T-helper 17 cell (primary cell): ENCODE data around the gene CCNK. TPM values are rescaled to one million over a fixed set of nuclear protein-coding genes. Genes with fewer than 3 reads are reported as not detected.

Source experiments
- ATAC-seq: fragments of 150-1000 bp; cut with Tn5 transposase; 2 replicates; pipeline ENCODE4 v1.10.0; 2021; ENCODE audit warnings: mild to moderate bottlenecking, moderate library complexity
- DNase-seq, 3 donors: peaks; one replicate each; pipeline versions ENCODE4 v3.0.0 to v3.0.0-alpha.2; 2020 to 2021
- H3K9me3 ChIP-seq: one replicate; pipeline ENCODE4 v1.7.0; 2013; ENCODE audit warnings: low read length, mild to moderate bottlenecking; ENCODE audit not compliant: control insufficient read depth, poor library complexity, severe bottlenecking
- H3K27ac Mint-ChIP-seq: one replicate; pipeline ENCODE4 v1.8.0; 2022; ENCODE audit warnings: mild to moderate bottlenecking, moderate library complexity, mixed read lengths
- H3K27me3 Mint-ChIP-seq: one replicate; pipeline ENCODE4 v1.8.0; 2022; ENCODE audit warnings: mixed read lengths
- H3K36me3 Mint-ChIP-seq: one replicate; pipeline ENCODE4 v1.8.0; 2022; ENCODE audit warnings: low read depth, mixed read lengths
- H3K4me1 Mint-ChIP-seq: one replicate; pipeline ENCODE4 v1.8.0; 2022; ENCODE audit warnings: mild to moderate bottlenecking, mixed read lengths
- H3K4me3 Mint-ChIP-seq: one replicate; pipeline ENCODE4 v1.8.0; 2022; ENCODE audit warnings: mild to moderate bottlenecking, moderate library complexity, mixed read lengths
- total RNA-seq, 4 donors: library from RNA in 2 of 4; stranded (reverse) in 2 of 4; gene quantifications; one replicate each; pipeline ENCODE4 v1.2.3 and lab custom pipeline; 2022 to 2026

CCNK gene
- total RNA-seq, 2 donors from 2014 or later, result 138 to 141 TPM

GRCh38 chr14:99502989-99503421, 21.8 kb downstream of the CCNK start:
- Mint-ChIP-seq H3K4me3 (no peak overlapping the region), H3K27me3 (no peaks in the 10 kb centered on the region), H3K36me3 (peaks cover 11% of the 10 kb centered on the region), H3K4me1 (peaks cover 7% of the 10 kb centered on the region), H3K27ac (no peak overlapping the region)
- no peak for DNase-seq
- no peaks in the 10 kb centered on the region for H3K9me3 ChIP-seq
- ATAC-seq, result no peak

GRCh38 chr14:99503848-99504453, 22.7 kb downstream of the CCNK start:
- H3K27ac Mint-ChIP-seq, result peak overlapping the region; percentile 16
- no peaks in the 10 kb centered on the region for H3K27me3 Mint-ChIP-seq
- H3K4me1 Mint-ChIP-seq, result peaks cover 7% of the 10 kb centered on the region

GRCh38 chr14:99505089-99505488, 23.9 kb downstream of the CCNK start:
- DNase-seq (no peak), ATAC-seq (no peak)
- peak overlapping the region; percentile 84 for H3K27ac Mint-ChIP-seq
- H3K4me3 Mint-ChIP-seq, result peak overlapping the region; percentile 45
- no peaks in the 10 kb centered on the region for H3K9me3 ChIP-seq
- H3K36me3 Mint-ChIP-seq, result peaks cover 11% of the 10 kb centered on the region
- H3K27me3 Mint-ChIP-seq, result no peaks in the 10 kb centered on the region
- peaks cover 7% of the 10 kb centered on the region for H3K4me1 Mint-ChIP-seq

More at GRCh38 chr14:99503848-99504453, 22.7 kb downstream of the CCNK start:
- ATAC-seq, result no peak
- Mint-ChIP-seq H3K4me3 (no peak overlapping the region), H3K36me3 (peaks cover 11% of the 10 kb centered on the region)
- DNase-seq, result no peak
- H3K9me3 ChIP-seq, result no peaks in the 10 kb centered on the region

GRCh38 chr14:99506276-99506675, 25.1 kb downstream of the CCNK start:
- no peak for DNase-seq
- H3K4me1 Mint-ChIP-seq, result peaks cover 7% of the 10 kb centered on the region
- no peaks in the 10 kb centered on the region for H3K9me3 ChIP-seq
- H3K36me3 Mint-ChIP-seq, result peaks cover 11% of the 10 kb centered on the region
- no peak overlapping the region for H3K4me3 Mint-ChIP-seq
- ATAC-seq, result no peak
- peak overlapping the region; percentile 49 for H3K27ac Mint-ChIP-seq
- H3K27me3 Mint-ChIP-seq, result no peaks in the 10 kb centered on the region

- ATAC-seq (no peak), DNase-seq (no peak)
- H3K9me3 ChIP-seq, result no peaks in the 10 kb centered on the region
- H3K4me3 Mint-ChIP-seq, result peak overlapping the region; percentile 9
- peaks cover 10% of the 10 kb centered on the region for H3K36me3 Mint-ChIP-seq
- H3K27me3 Mint-ChIP-seq, result no peaks in the 10 kb centered on the region
- H3K4me1 Mint-ChIP-seq, result peaks cover 7% of the 10 kb centered on the region
- H3K27ac Mint-ChIP-seq, result peak overlapping the region; percentile 49
These were observed 26.8 kb downstream of the CCNK start for GRCh38 chr14:99507860-99508640.

GRCh38 chr14:99508896-99509629, 27.9 kb downstream of the CCNK start:
- ATAC-seq (peak; percentile 5), DNase-seq (no peak)
- no peak overlapping the region for H3K4me3 Mint-ChIP-seq
- peaks cover 8% of the 10 kb centered on the region for H3K36me3 Mint-ChIP-seq
- peak overlapping the region; percentile 82 for H3K27ac Mint-ChIP-seq
- H3K4me1 Mint-ChIP-seq, result peaks cover 7% of the 10 kb centered on the region
- no peaks in the 10 kb centered on the region for H3K9me3 ChIP-seq
- H3K27me3 Mint-ChIP-seq, result no peaks in the 10 kb centered on the region

- no peaks in the 10 kb centered on the region for H3K9me3 ChIP-seq
- DNase-seq, result no peak
- Mint-ChIP-seq H3K27ac (peak overlapping the region; percentile 82), H3K36me3 (peaks cover 4% of the 10 kb centered on the region), H3K4me3 (no peak overlapping the region), H3K4me1 (peaks cover 3% of the 10 kb centered on the region), H3K27me3 (no peaks in the 10 kb centered on the region)
- ATAC-seq, result no peak
These were observed 28.8 kb downstream of the CCNK start for GRCh38 chr14:99509871-99510555.

- ATAC-seq, result no peak
- H3K27ac Mint-ChIP-seq, result no peak overlapping the region
- H3K27me3 Mint-ChIP-seq, result no peaks in the 10 kb centered on the region
- no peak for DNase-seq
- no peaks in the 10 kb centered on the region for H3K9me3 ChIP-seq
- peaks cover 3% of the 10 kb centered on the region for H3K36me3 Mint-ChIP-seq
- H3K4me3 Mint-ChIP-seq, result no peak overlapping the region
- H3K4me1 Mint-ChIP-seq, result peaks cover 3% of the 10 kb centered on the region
These were observed 29.4 kb downstream of the CCNK start for GRCh38 chr14:99510556-99511139.

- H3K9me3 ChIP-seq, result no peaks in the 10 kb centered on the region
- DNase-seq (no peak), ATAC-seq (no peak)
- H3K27ac Mint-ChIP-seq, result peak overlapping the region; percentile 63
- no peaks in the 10 kb centered on the region for H3K36me3 Mint-ChIP-seq
- no peak overlapping the region for H3K4me3 Mint-ChIP-seq
- no peaks in the 10 kb centered on the region for H3K4me1 Mint-ChIP-seq
- H3K27me3 Mint-ChIP-seq, result no peaks in the 10 kb centered on the region
These were observed 30.4 kb downstream of the CCNK start for GRCh38 chr14:99511421-99512109.

GRCh38 chr14:99512110-99512449, 30.9 kb downstream of the CCNK start:
- Mint-ChIP-seq H3K4me3 (peak overlapping the region; percentile 43), H3K27me3 (no peaks in the 10 kb centered on the region), H3K36me3 (no peaks in the 10 kb centered on the region), H3K27ac (peak overlapping the region; percentile 63), H3K4me1 (no peaks in the 10 kb centered on the region)
- DNase-seq (no peak), ATAC-seq (no peak)
- H3K9me3 ChIP-seq, result no peaks in the 10 kb centered on the region

- ATAC-seq, result no peak
- H3K27ac Mint-ChIP-seq, result peak overlapping the region; percentile 63
- no peaks in the 10 kb centered on the region for H3K27me3 Mint-ChIP-seq
- DNase-seq, result no peak
- peak overlapping the region; percentile 43 for H3K4me3 Mint-ChIP-seq
- H3K4me1 Mint-ChIP-seq, result no peaks in the 10 kb centered on the region
- no peaks in the 10 kb centered on the region for H3K9me3 ChIP-seq
- H3K36me3 Mint-ChIP-seq, result no peaks in the 10 kb centered on the region
These were observed 31.5 kb downstream of the CCNK start for GRCh38 chr14:99512571-99513182.

- Mint-ChIP-seq H3K36me3 (no peaks in the 10 kb centered on the region), H3K4me3 (no peak overlapping the region), H3K27ac (peak overlapping the region; percentile 63), H3K27me3 (no peaks in the 10 kb centered on the region), H3K4me1 (no peaks in the 10 kb centered on the region)
- no peak for ATAC-seq
- DNase-seq, result no peak
- H3K9me3 ChIP-seq, result no peaks in the 10 kb centered on the region
These were observed 32.0 kb downstream of the CCNK start for GRCh38 chr14:99513183-99513694.
